ENCODE measurements around the gene CDX1.

The CDX1 gene

GRCh38 chr5:150166650-150167511, at the start of gene CDX1:
Gene CDX1, plus strand, starts transcription at chr5:150166778. Its CDS starts 99 bp downstream, at chr5:150166877.
- no peak for DNase-seq (ENCODE audit: low read depth)

- no peak for DNase-seq (ENCODE audit: low read depth)
Measured at GRCh38 chr5:150117945-150118560, 48.5 kb upstream of the CDX1 start.

GRCh38 chr5:150118561-150119229, 47.9 kb upstream of the CDX1 start:
- DNase-seq (ENCODE audit: low read depth): no peak

GRCh38 chr5:150119421-150120061, 47.0 kb upstream of the CDX1 start:
- no peak for DNase-seq (ENCODE audit: low read depth)

GRCh38 chr5:150120062-150120441, 46.5 kb upstream of the CDX1 start:
- no peak for DNase-seq (ENCODE audit: low read depth)

- no peak for DNase-seq (ENCODE audit: low read depth)
Measured at GRCh38 chr5:150120617-150121447, 45.7 kb upstream of the CDX1 start.

GRCh38 chr5:150121448-150122157, 45.0 kb upstream of the CDX1 start:
- no peak for DNase-seq (ENCODE audit: low read depth)

GRCh38 chr5:150122158-150122510, 44.4 kb upstream of the CDX1 start:
- no peak for DNase-seq (ENCODE audit: low read depth)

- no peak for DNase-seq (ENCODE audit: low read depth)
Measured at GRCh38 chr5:150122536-150123481, 43.8 kb upstream of the CDX1 start.

- no peak for DNase-seq (ENCODE audit: low read depth)
Measured at GRCh38 chr5:150123542-150123941, 43.0 kb upstream of the CDX1 start.

- no peak for DNase-seq (ENCODE audit: low read depth)
Measured at GRCh38 chr5:150124111-150124557, 42.4 kb upstream of the CDX1 start.

GRCh38 chr5:150124596-150124995, 42.0 kb upstream of the CDX1 start:
- no peak for DNase-seq (ENCODE audit: low read depth)

- DNase-seq (ENCODE audit: low read depth): no peak
Measured at GRCh38 chr5:150125334-150125733, 41.2 kb upstream of the CDX1 start.

- DNase-seq (ENCODE audit: low read depth): no peak
Measured at GRCh38 chr5:150126199-150126920, 40.2 kb upstream of the CDX1 start.

GRCh38 chr5:150126921-150127265, 39.7 kb upstream of the CDX1 start:
- no peak for DNase-seq (ENCODE audit: low read depth)

GRCh38 chr5:150129454-150129812, 37.1 kb upstream of the CDX1 start:
- DNase-seq (ENCODE audit: low read depth): no peak

- no peak for DNase-seq (ENCODE audit: low read depth)
Measured at GRCh38 chr5:150129813-150130492, 36.6 kb upstream of the CDX1 start.

GRCh38 chr5:150130493-150130922, 36.1 kb upstream of the CDX1 start:
- no peak for DNase-seq (ENCODE audit: low read depth)

- no peak for DNase-seq (ENCODE audit: low read depth)
Measured at GRCh38 chr5:150131461-150131860, 35.1 kb upstream of the CDX1 start.

Data from HS-27A (cell line).